Left lobe of liver (tissue), 2 donors: ENCODE results near the gene HACD4. TPM values are rescaled to one million over a fixed set of nuclear protein-coding genes. Genes with fewer than 3 reads are reported as not detected.
A peak's percentile ranks its signal among the peaks of the same experiment; 100 is the strongest.

Experiments used
- ATAC-seq: fragments of 200-7000 bp; cut with Tn5 transposase; one replicate; pipeline ENCODE4 v1.9.1; 2020; ENCODE audit warnings: mild to moderate bottlenecking, moderate library complexity
- DNase-seq: peaks from one replicate; pipeline ENCODE4 v3.0.0-alpha.2; 2020; ENCODE audit warnings: low spot score
- total RNA-seq: library from RNA; stranded (reverse); gene quantifications from one replicate; pipeline ENCODE4 v1.2.1, GENCODE V29; 2021
- donor health status: DM: no; HTN: no; CAD: no; lungs with moderate emphysema.
- donor health status: DM: no; HTN: yes; CAD: no.

The HACD4 gene
- total RNA-seq, 1 donor from 2014 or later: 0.13 TPM

- ATAC-seq: no peak
- no peak for DNase-seq
These were observed 13.3 kb downstream of the HACD4 start for GRCh38 chr9:21018177-21018576.

GRCh38 chr9:21016701-21017491 lies 14.5 kb downstream of the HACD4 start:
- ATAC-seq (no peak), DNase-seq (no peak)

GRCh38 chr9:21015995-21016394 lies 15.4 kb downstream of the HACD4 start:
- no peak for DNase-seq
- no peak for ATAC-seq

GRCh38 chr9:21015129-21015815 lies 16.2 kb downstream of the HACD4 start:
- DNase-seq: no peak
- ATAC-seq: no peak

GRCh38 chr9:21002040-21002439 lies 29.4 kb downstream of the HACD4 start:
- DNase-seq: no peak
- ATAC-seq: no peak

GRCh38 chr9:21001581-21001980 lies 29.9 kb downstream of the HACD4 start:
- ATAC-seq: no peak
- no peak for DNase-seq

- ATAC-seq (no peak), DNase-seq (no peak)
These were observed 33.9 kb downstream of the HACD4 start for GRCh38 chr9:20997503-20998076.

GRCh38 chr9:20996809-20997208 lies 34.6 kb downstream of the HACD4 start:
- DNase-seq: no peak
- ATAC-seq: no peak

- no peak for ATAC-seq
These were observed 35.8 kb downstream of the HACD4 start for GRCh38 chr9:20995616-20996015.

GRCh38 chr9:20994486-20994885 lies 37.0 kb downstream of the HACD4 start:
- ATAC-seq: no peak
- no peak for DNase-seq

More at GRCh38 chr9:20995616-20996015, 35.8 kb downstream of the HACD4 start:
- DNase-seq: no peak

- ATAC-seq (peak; percentile 39), DNase-seq (no peak)
These were observed 40.6 kb downstream of the HACD4 start for GRCh38 chr9:20990867-20991266.

GRCh38 chr9:20989923-20990341 lies 41.5 kb downstream of the HACD4 start:
- ATAC-seq: no peak
- peak; percentile 50 for DNase-seq

GRCh38 chr9:20988671-20989315 lies 42.6 kb downstream of the HACD4 start:
- DNase-seq (no peak), ATAC-seq (no peak)

- no peak for DNase-seq
- no peak for ATAC-seq
These were observed 43.4 kb downstream of the HACD4 start for GRCh38 chr9:20988061-20988460.

- no peak for DNase-seq
- ATAC-seq: no peak
These were observed 43.9 kb downstream of the HACD4 start for GRCh38 chr9:20987521-20987920.

GRCh38 chr9:20985851-20986600 lies 45.4 kb downstream of the HACD4 start:
- ATAC-seq: no peak
- DNase-seq: no peak

GRCh38 chr9:20984506-20984905 lies 46.9 kb downstream of the HACD4 start:
- no peak for DNase-seq
- no peak for ATAC-seq

- no peak for DNase-seq
- no peak for ATAC-seq
These were observed 50.0 kb downstream of the HACD4 start for GRCh38 chr9:20981486-20981885.

GRCh38 chr9:20980832-20981455 lies 50.5 kb downstream of the HACD4 start:
- DNase-seq: no peak
- ATAC-seq: no peak

- ATAC-seq: no peak
These were observed 53.2 kb downstream of the HACD4 start for GRCh38 chr9:20978249-20978648.

More at GRCh38 chr9:20978249-20978648, 53.2 kb downstream of the HACD4 start:
- no peak for DNase-seq
